Testis (tissue), 2 donors: ENCODE results near the gene MAP3K19.

Experiments
- CTCF ChIP-seq, 3 experiments: fragments of 450-650 bp in 2 of 3; fragments of 200-600 bp in 1 of 3; sonication (generic) in 1 of 3; IDR thresholded peaks; one replicate each; pipeline ENCODE4 v1.5.1; 2016 to 2019; ENCODE audit warnings: antibody characterized with exemption in 3 of 3, mild to moderate bottlenecking in 2 of 3, moderate library complexity in 1 of 3
- POLR2A ChIP-seq: fragments of 450-650 bp; IDR thresholded peaks from one replicate; pipeline ENCODE4 v1.6.1; 2017; ENCODE audit warnings: antibody characterized with exemption, mild to moderate bottlenecking, moderate library complexity

DNA sequence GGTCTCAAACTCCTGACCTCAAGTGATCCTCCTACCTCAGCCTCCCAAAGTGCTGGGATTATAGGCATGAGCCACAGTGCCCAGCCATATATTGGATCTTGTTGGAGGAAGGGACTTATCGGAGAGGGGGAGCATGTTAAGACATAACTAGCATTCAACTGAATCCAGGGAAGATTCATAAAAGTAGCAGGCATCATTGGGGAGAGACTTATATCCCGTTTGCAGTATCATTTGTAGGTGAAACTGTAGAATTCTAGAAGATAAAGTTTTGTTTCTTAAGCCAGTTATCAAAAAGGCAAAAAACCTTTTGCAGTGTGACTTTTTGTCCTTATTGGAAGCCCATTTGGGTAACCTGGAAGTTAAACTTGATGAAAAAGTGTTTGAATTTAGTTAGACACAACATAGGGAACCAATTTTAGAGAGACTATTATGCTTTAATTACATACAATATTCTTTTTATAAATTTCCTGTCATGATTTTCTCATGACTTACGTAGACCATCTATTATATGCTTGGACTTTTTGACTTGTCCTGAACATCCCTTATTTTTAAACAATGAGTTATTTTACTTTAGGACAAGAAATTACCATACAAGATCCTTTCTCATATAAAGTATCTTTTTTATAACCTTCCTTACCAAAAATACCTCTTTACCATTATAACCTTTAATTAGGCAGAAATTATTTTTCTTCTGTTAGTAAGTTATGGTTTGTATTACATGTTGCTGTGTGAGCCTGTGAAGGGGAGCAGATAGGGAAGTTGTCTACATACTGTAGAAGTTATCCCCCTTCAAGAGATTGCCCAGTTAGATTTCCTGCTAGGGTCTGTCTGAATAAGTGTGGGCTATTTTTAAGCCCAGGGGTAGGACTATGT is 25.1 kb upstream of the MAP3K19 start:
- TF ChIP-seq CTCF (IDR thresholded peaks at IDR 0.05) (no peak), POLR2A (no peak)
